Glutamatergic neuron (in vitro differentiated cells): ENCODE results near the gene PCNT. TPM values are rescaled to one million over a fixed set of nuclear protein-coding genes. Genes with fewer than 3 reads are reported as not detected.

Source experiments
- DNase-seq: peaks from one replicate; pipeline ENCODE4 v3.0.0; 2022
- H3K27ac Mint-ChIP-seq: one replicate; pipeline ENCODE4 v1.8.0; 2020; ENCODE audit warnings: mild to moderate bottlenecking, mixed read lengths, inconsistent platforms; ENCODE audit not compliant: unreplicated experiment
- H3K27me3 Mint-ChIP-seq: one replicate; pipeline ENCODE4 v1.8.0; 2020; ENCODE audit warnings: mild to moderate bottlenecking, moderate library complexity, mixed read lengths, inconsistent platforms; ENCODE audit not compliant: unreplicated experiment
- H3K36me3 Mint-ChIP-seq: one replicate; pipeline ENCODE4 v1.8.0; 2020; ENCODE audit warnings: mild to moderate bottlenecking, mixed read lengths, inconsistent platforms; ENCODE audit not compliant: unreplicated experiment
- H3K4me1 Mint-ChIP-seq: one replicate; pipeline ENCODE4 v1.8.0; 2020; ENCODE audit warnings: mild to moderate bottlenecking, low read depth, mixed read lengths, inconsistent platforms; ENCODE audit not compliant: unreplicated experiment
- H3K4me3 Mint-ChIP-seq: one replicate; pipeline ENCODE4 v1.8.0; 2020; ENCODE audit warnings: mild to moderate bottlenecking, mixed read lengths, inconsistent platforms; ENCODE audit not compliant: unreplicated experiment
- H3K9me3 Mint-ChIP-seq: one replicate; pipeline ENCODE4 v1.8.0; 2020; ENCODE audit warnings: mild to moderate bottlenecking, moderate library complexity, mixed read lengths, inconsistent platforms; ENCODE audit not compliant: unreplicated experiment
- CTCF ChIP-seq: fragments of 200-600 bp; sonication (generic); IDR thresholded peaks from one replicate; pipeline ENCODE4 v1.5.0; 2021; ENCODE audit not compliant: partially characterized antibody, unreplicated experiment
- total RNA-seq: library from RNA; stranded (reverse); fragmentation: NEBNext Ultra II Directional; extraction: Animal tissue kit (Norgen Biotek cat#: 25700); gene quantifications from one replicate; pipeline ENCODE4 v1.2.1, GENCODE V29; 2021; ENCODE audit not compliant: unreplicated experiment

PCNT gene
- total RNA-seq, 1 donor from 2014 or later = 117 TPM

GRCh38 chr21:46297338-46298271 is 26.4 kb upstream of the PCNT start:
- H3K4me1 Mint-ChIP-seq = no peaks in the 10 kb centered on the region
- H3K9me3 Mint-ChIP-seq = peaks cover 2% of the 10 kb centered on the region
- H3K36me3 Mint-ChIP-seq = no peaks in the 10 kb centered on the region
- no peak overlapping the region for H3K27ac Mint-ChIP-seq
- DNase-seq = no peak
- H3K4me3 Mint-ChIP-seq = peak overlapping the region; percentile 83
- no peak for TF ChIP-seq CTCF
- H3K27me3 Mint-ChIP-seq = peaks cover 5% of the 10 kb centered on the region

- Mint-ChIP-seq H3K27ac (no peak overlapping the region), H3K27me3 (peaks cover 5% of the 10 kb centered on the region), H3K4me3 (no peak overlapping the region), H3K36me3 (peaks cover 5% of the 10 kb centered on the region), H3K4me1 (no peaks in the 10 kb centered on the region), H3K9me3 (peaks cover 2% of the 10 kb centered on the region)
- no peak for TF ChIP-seq CTCF
- no peak for DNase-seq
These were observed 24.8 kb upstream of the PCNT start for GRCh38 chr21:46299167-46299566.

- Mint-ChIP-seq H3K9me3 (peaks cover 2% of the 10 kb centered on the region), H3K4me1 (no peaks in the 10 kb centered on the region), H3K36me3 (peaks cover 5% of the 10 kb centered on the region), H3K27me3 (no peaks in the 10 kb centered on the region), H3K27ac (no peak overlapping the region), H3K4me3 (no peak overlapping the region)
- TF ChIP-seq CTCF = no peak
- DNase-seq = no peak
These were observed 22.2 kb upstream of the PCNT start for GRCh38 chr21:46301759-46302158.

- Mint-ChIP-seq H3K4me1 (no peaks in the 10 kb centered on the region), H3K27ac (no peak overlapping the region), H3K36me3 (peaks cover 5% of the 10 kb centered on the region), H3K4me3 (no peak overlapping the region), H3K9me3 (peaks cover 2% of the 10 kb centered on the region), H3K27me3 (no peaks in the 10 kb centered on the region)
- TF ChIP-seq CTCF = no peak
- DNase-seq = no peak
These were observed 19.5 kb upstream of the PCNT start for GRCh38 chr21:46304437-46304836.

- Mint-ChIP-seq H3K36me3 (peaks cover 5% of the 10 kb centered on the region), H3K4me3 (no peak overlapping the region), H3K27me3 (no peaks in the 10 kb centered on the region), H3K4me1 (no peaks in the 10 kb centered on the region), H3K27ac (no peak overlapping the region), H3K9me3 (peaks cover under 1% of the 10 kb centered on the region)
- DNase-seq = no peak
- TF ChIP-seq CTCF = no peak
These were observed 19.0 kb upstream of the PCNT start for GRCh38 chr21:46304955-46305354.
